Gastrocnemius medialis (tissue), 4 donors: ENCODE measurements around the gene SCN8A.

ENCODE experiments used
- POLR2A ChIP-seq, 2 donors: fragments of 450-650 bp; IDR thresholded peaks; one replicate each; pipeline ENCODE4 v1.6.1; 2017; ENCODE audit warnings: antibody characterized with exemption in 2 of 2, mild to moderate bottlenecking in 2 of 2, moderate library complexity in 2 of 2
- TF ChIP-seq, protein P1 (sequence below), 5 experiments: fragments of 450-650 bp in 3 of 5; fragments of 200-600 bp in 2 of 5; sonication (generic) in 2 of 5; IDR thresholded peaks in 4 of 5; conservative IDR thresholded peaks in 1 of 5; 1 replicate in 4 of 5; 2 replicates in 1 of 5; pipeline ENCODE4 v1.5.1; 2016 to 2019; ENCODE audit warnings: antibody characterized with exemption in 5 of 5, mild to moderate bottlenecking in 3 of 5, moderate library complexity in 3 of 5

DNA sequence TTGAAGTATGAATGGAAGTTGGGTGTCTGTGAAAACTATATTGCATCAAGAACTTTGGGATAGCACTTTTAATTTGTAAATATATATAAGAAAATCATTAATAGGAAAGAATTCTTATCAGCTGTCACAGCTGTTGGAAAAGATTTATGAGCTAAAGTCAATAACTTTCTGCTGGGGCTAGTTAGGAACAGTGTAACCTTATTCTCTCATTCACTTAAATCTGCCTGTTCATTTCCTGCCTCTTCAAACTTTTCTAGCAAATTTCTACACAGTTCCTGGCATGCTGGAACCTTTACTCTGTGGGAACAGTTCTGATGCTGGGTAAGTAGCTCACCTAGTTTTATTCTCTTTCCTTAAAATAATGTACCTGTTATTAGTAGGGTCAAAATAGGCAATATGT, 109.9 kb downstream of the SCN8A start:
- TF ChIP-seq, protein P1, sequence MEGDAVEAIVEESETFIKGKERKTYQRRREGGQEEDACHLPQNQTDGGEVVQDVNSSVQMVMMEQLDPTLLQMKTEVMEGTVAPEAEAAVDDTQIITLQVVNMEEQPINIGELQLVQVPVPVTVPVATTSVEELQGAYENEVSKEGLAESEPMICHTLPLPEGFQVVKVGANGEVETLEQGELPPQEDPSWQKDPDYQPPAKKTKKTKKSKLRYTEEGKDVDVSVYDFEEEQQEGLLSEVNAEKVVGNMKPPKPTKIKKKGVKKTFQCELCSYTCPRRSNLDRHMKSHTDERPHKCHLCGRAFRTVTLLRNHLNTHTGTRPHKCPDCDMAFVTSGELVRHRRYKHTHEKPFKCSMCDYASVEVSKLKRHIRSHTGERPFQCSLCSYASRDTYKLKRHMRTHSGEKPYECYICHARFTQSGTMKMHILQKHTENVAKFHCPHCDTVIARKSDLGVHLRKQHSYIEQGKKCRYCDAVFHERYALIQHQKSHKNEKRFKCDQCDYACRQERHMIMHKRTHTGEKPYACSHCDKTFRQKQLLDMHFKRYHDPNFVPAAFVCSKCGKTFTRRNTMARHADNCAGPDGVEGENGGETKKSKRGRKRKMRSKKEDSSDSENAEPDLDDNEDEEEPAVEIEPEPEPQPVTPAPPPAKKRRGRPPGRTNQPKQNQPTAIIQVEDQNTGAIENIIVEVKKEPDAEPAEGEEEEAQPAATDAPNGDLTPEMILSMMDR (IDR thresholded peaks at IDR 0.05 in 4 of 5, conservative IDR thresholded peaks at IDR 0.05 in 1 of 5) = no peak
- TF ChIP-seq POLR2A (IDR thresholded peaks at IDR 0.05) = no peak
